Loucy (cell line): ENCODE data around the gene YBX2.

ENCODE experiments used
- H2AFZ ChIP-seq: fragments of 200-600 bp; sonication (generic); 2 replicates; pipeline ENCODE4 v1.6.0; 2016; ENCODE audit warnings: antibody characterized with exemption, mild to moderate bottlenecking, low read length, moderate library complexity
- H3F3A ChIP-seq: fragments of 200-600 bp; 2 replicates; pipeline ENCODE4 v1.6.0; 2016; ENCODE audit warnings: antibody characterized with exemption, low read depth, mild to moderate bottlenecking
- H3K27me3 ChIP-seq: fragments of 200-600 bp; sonication (generic); 2 replicates; pipeline ENCODE4 v1.6.1; 2014; ENCODE audit warnings: low read length, mild to moderate bottlenecking; ENCODE audit not compliant: insufficient read depth, poor library complexity, severe bottlenecking
- H3K36me3 ChIP-seq: fragments of 200-600 bp; sonication (generic); 2 replicates; pipeline ENCODE4 v1.6.1; 2016; ENCODE audit warnings: low read length; ENCODE audit not compliant: insufficient read depth
- H3K4me1 ChIP-seq: fragments of 200-600 bp; sonication (generic); 2 replicates; pipeline ENCODE4 v1.5.1; 2014; ENCODE audit warnings: low read length, mild to moderate bottlenecking; ENCODE audit not compliant: insufficient read depth, poor library complexity, severe bottlenecking
- H3K4me2 ChIP-seq: fragments of 200-600 bp; sonication (generic); 2 replicates; pipeline ENCODE4 v1.6.0; 2014; ENCODE audit warnings: antibody characterized with exemption, low read length, low read depth, mild to moderate bottlenecking; ENCODE audit not compliant: poor library complexity, severe bottlenecking
- H3K4me3 ChIP-seq: fragments of 200-600 bp; sonication (generic); 2 replicates; pipeline ENCODE4 v1.5.1; 2014; ENCODE audit warnings: low read length, mild to moderate bottlenecking, mixed read lengths; ENCODE audit not compliant: poor library complexity, severe bottlenecking
- H3K79me2 ChIP-seq: fragments of 200-600 bp; sonication (generic); 2 replicates; pipeline ENCODE4 v1.6.1; 2014; ENCODE audit warnings: low read length; ENCODE audit not compliant: insufficient read depth
- H3K9ac ChIP-seq: fragments of 200-600 bp; sonication (generic); 2 replicates; pipeline ENCODE4 v1.6.0; 2014; ENCODE audit warnings: mild to moderate bottlenecking, low read depth, low read length, moderate library complexity; ENCODE audit not compliant: poor library complexity, severe bottlenecking
- H3K9me2 ChIP-seq: fragments of 200-600 bp; sonication (generic); replicated peaks from 2 replicates; pipeline ENCODE4 v1.6.1; 2016; ENCODE audit warnings: low read depth, low read length, mixed read lengths
- H3K9me3 ChIP-seq: fragments of 200-600 bp; sonication (generic); 2 replicates; pipeline ENCODE4 v1.6.1; 2014; ENCODE audit warnings: mild to moderate bottlenecking, antibody characterized with exemption, low read length, low read depth; ENCODE audit not compliant: insufficient read depth
- H4K20me1 ChIP-seq: fragments of 200-600 bp; sonication (generic); 2 replicates; pipeline ENCODE4 v1.6.0; 2014; ENCODE audit warnings: antibody characterized with exemption, low read length, mild to moderate bottlenecking; ENCODE audit not compliant: insufficient read depth, poor library complexity, severe bottlenecking
- EZH2phosphoT487 ChIP-seq: fragments of 200-600 bp; IDR thresholded peaks from 2 replicates; pipeline ENCODE4 v1.6.1; 2018; ENCODE audit warnings: antibody characterized with exemption, mild to moderate bottlenecking, moderate library complexity, borderline replicate concordance
- TF ChIP-seq, protein P1 (sequence below): fragments of 200-600 bp; sonication (generic); conservative IDR thresholded peaks from 2 replicates; pipeline ENCODE4 v1.5.1; 2014; ENCODE audit warnings: mild to moderate bottlenecking, antibody characterized with exemption, low read length

Gene YBX2

DNA sequence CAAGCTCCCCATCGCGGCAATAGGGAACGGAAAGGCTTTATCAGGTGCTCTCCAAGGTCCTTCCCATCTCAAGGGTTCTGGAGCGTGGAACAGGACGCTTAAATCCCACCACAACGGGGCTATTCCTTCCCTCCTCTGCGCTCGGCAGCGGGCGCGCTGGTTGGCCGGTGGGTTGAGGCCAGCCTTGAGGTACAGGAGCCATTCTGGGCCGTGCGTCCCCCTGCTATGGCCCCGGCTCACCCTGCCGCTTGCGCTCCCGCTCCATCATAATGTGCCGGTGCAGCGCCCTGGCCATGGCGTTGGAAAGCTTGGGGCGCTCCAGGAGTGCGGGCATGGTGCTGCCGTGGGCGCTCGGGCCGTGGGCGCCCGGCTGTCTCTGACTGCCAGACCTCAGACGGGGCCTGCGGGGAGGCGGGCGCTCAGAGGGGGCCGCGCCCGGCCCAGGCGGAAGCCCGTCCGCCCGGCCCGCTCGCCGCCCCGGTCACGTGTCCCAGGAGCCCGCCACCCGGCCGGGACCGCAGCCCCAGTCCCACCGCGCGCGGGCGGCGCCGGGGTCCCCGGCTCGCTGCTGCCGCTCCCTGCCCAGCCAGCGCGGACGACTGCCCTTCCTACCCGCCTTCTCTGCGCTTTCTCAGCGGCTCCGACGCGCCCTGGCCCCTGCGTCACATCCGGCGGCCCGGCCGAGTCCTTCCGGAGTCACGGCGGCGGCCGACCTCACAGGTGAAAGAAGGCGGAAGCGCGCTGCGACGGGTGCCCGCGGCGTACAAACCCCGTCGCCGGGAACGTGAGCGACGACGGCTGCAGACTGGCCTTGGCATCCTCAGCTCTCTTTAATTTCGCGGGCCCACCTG, 20.5 kb upstream of the YBX2 start, which contains the start of gene GPS2:
Gene GPS2 (minus strand): TSS at position 642 of the 851 bp plus-strand sequence. CDS start 308 bp downstream, at position 334.
- Histone ChIP-seq H3K27me3 (no peaks in the 10 kb centered on the region), H3K4me1 (peaks cover 34% of the 10 kb centered on the region), H3K4me3 (peak within 1 kb of the TSS; percentile 77), H3K4me2 (peak within 1 kb of the TSS; percentile 96), H4K20me1 (peaks cover 45% of the 10 kb centered on the region), H3K9me3 (no peaks in the 10 kb centered on the region), H3F3A (peaks cover 7% of the 10 kb centered on the region), H3K79me2 (peaks cover 47% of the 10 kb centered on the region), H3K9me2 (no peaks in the 10 kb centered on the region), H3K36me3 (peaks cover 51% of the 10 kb centered on the region), H2AFZ (peak within 1 kb of the TSS; percentile 55), H3K9ac (peak within 1 kb of the TSS; percentile 75)
- TF ChIP-seq, protein P1, sequence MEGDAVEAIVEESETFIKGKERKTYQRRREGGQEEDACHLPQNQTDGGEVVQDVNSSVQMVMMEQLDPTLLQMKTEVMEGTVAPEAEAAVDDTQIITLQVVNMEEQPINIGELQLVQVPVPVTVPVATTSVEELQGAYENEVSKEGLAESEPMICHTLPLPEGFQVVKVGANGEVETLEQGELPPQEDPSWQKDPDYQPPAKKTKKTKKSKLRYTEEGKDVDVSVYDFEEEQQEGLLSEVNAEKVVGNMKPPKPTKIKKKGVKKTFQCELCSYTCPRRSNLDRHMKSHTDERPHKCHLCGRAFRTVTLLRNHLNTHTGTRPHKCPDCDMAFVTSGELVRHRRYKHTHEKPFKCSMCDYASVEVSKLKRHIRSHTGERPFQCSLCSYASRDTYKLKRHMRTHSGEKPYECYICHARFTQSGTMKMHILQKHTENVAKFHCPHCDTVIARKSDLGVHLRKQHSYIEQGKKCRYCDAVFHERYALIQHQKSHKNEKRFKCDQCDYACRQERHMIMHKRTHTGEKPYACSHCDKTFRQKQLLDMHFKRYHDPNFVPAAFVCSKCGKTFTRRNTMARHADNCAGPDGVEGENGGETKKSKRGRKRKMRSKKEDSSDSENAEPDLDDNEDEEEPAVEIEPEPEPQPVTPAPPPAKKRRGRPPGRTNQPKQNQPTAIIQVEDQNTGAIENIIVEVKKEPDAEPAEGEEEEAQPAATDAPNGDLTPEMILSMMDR, result no peak
- no peak for TF ChIP-seq EZH2phosphoT487

GRCh38 chr17:7313890-7314718, 19.7 kb upstream of the YBX2 start:
- Histone ChIP-seq H3K4me3 (peak overlapping the region; percentile 77), H3K79me2 (peaks cover 55% of the 10 kb centered on the region), H3K9ac (peak overlapping the region; percentile 75), H2AFZ (no peak overlapping the region), H3K4me2 (peak overlapping the region; percentile 82), H3K9me3 (no peaks in the 10 kb centered on the region), H3K4me1 (peaks cover 42% of the 10 kb centered on the region), H3K27me3 (no peaks in the 10 kb centered on the region), H3K36me3 (peaks cover 59% of the 10 kb centered on the region), H3K9me2 (no peaks in the 10 kb centered on the region), H3F3A (peaks cover 7% of the 10 kb centered on the region), H4K20me1 (peaks cover 54% of the 10 kb centered on the region)
- TF ChIP-seq, protein P1, result no peak
- no peak for TF ChIP-seq EZH2phosphoT487

GRCh38 chr17:7313088-7313889, 18.9 kb upstream of the YBX2 start:
- peaks cover 12% of the 10 kb centered on the region for H3F3A ChIP-seq
- peaks cover 42% of the 10 kb centered on the region for H3K4me1 ChIP-seq
- peaks cover 63% of the 10 kb centered on the region for H3K79me2 ChIP-seq
- peaks cover 54% of the 10 kb centered on the region for H3K36me3 ChIP-seq
- H4K20me1 ChIP-seq, result peaks cover 62% of the 10 kb centered on the region
- H3K9me2 ChIP-seq, result no peaks in the 10 kb centered on the region
- peaks cover 4% of the 10 kb centered on the region for H3K27me3 ChIP-seq
- peak overlapping the region; percentile 77 for H3K4me3 ChIP-seq
- no peak overlapping the region for H3K9ac ChIP-seq
- TF ChIP-seq EZH2phosphoT487, result no peak
- TF ChIP-seq, protein P1, result no peak; the same call in 1 of the 2 replicates
- no peak overlapping the region for H2AFZ ChIP-seq
- H3K9me3 ChIP-seq, result no peaks in the 10 kb centered on the region
- peak overlapping the region; percentile 82 for H3K4me2 ChIP-seq
